Raji (cell line): ENCODE results near the gene MTHFD1.
A peak's percentile ranks its signal among the peaks of the same experiment; 100 is the strongest.

Experiments used
- POLR2A ChIP-seq: IDR thresholded peaks from 2 replicates; pipeline ENCODE4 v1.6.1; 2011; ENCODE audit warnings: low read depth, low read length, control low read depth; ENCODE audit not compliant: insufficient read depth

Gene MTHFD1

DNA sequence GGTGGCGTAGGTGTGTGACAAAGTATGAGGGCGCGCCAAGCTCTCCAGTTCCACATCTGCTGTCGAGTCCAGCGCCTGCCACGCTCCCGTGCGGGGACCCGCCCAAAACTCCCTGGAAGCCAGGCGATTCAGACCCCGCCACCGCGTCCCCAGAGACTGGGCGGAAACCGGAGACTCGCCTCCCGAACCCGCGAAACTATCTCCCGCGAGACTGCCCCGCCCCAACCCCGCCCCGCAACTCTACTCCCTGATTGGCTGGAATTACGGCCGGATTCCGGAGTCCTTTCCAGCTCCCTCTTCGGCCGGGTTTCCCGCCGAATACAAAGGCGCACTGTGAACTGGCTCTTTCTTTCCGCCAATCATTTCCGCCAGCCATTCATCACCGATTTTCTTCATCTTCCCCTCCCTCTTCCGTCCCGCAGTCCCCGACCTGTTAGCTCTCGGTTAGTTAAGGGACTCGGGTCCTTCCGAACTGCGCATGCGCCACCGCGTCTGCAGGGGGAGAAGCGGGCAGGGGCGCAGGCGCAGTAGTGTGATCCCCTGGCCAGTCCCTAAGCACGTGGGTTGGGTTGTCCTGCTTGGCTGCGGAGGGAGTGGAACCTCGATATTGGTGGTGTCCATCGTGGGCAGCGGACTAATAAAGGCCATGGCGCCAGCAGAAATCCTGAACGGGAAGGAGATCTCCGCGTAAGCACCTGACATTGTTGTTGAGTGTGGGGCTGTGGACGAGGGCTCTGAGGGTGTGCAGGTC lies at the start of gene MTHFD1:
Gene MTHFD1 (plus strand): TSS at position 572 of the 751 bp plus-strand sequence. CDS start 75 bp downstream, at position 647.
- TF ChIP-seq POLR2A = peak; percentile 83

DNA sequence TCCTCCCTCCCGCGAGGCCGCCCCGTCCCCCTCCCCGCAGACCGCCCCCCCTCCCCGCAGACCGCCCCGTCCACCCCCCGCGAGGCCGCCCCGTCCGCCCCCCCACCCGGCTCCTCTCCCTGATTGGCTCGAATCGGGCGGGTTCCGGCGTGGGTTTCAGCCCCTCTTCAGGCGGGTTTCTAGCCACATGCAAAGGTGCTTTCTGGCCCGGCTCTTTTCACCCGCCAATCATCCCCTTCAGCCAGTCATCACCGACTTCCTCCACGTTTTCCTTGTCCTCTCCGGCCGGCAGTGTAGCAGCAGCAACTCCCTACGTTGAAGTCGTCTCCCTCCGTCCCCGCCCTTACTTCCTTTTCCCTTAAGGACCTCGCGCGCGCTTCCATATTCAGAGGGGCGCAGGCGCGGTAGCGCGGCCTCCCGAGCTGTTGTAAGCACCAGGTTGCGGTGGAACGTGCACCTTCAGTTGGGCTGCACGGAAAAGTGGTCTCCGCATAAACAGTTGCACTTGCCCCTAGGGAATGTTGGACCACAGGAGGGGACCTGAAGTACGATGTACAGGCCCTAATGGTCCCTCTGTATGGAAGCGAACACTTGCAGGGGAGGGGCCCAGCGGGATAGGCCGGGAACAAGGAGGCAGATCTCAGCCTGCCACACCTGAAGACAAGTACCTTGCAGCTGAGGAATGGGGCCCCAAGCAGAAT lies 49.4 kb upstream of the MTHFD1 start:
- TF ChIP-seq POLR2A = peak; percentile 96

- no peak for TF ChIP-seq POLR2A
Observed at GRCh38 chr14:64340560-64341196, 47.5 kb upstream of the MTHFD1 start.

DNA sequence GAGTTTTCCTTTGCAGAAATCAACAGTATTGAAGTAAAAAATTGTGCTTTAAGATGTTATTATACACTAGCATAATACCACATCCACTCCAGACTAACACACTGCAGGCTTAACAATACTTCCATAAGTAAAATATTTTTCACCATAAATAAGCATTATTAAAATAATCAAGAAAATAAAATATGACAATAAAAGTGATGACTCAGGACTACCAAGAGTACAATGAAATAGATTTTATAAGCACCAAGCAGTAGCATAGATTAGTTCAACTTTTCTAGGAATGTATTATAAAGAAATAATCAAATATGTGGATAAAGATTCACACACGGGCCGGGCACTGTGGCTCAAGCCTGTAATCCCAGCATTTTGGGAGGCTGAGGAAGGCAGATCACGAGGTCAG lies 40.4 kb upstream of the MTHFD1 start:
- no peak for TF ChIP-seq POLR2A

GRCh38 chr14:64349741-64350490 lies 38.2 kb upstream of the MTHFD1 start:
- TF ChIP-seq POLR2A = no peak

GRCh38 chr14:64363265-64363846 lies 24.8 kb upstream of the MTHFD1 start:
- no peak for TF ChIP-seq POLR2A

GRCh38 chr14:64364907-64365306 lies 23.2 kb upstream of the MTHFD1 start:
- TF ChIP-seq POLR2A = no peak

DNA sequence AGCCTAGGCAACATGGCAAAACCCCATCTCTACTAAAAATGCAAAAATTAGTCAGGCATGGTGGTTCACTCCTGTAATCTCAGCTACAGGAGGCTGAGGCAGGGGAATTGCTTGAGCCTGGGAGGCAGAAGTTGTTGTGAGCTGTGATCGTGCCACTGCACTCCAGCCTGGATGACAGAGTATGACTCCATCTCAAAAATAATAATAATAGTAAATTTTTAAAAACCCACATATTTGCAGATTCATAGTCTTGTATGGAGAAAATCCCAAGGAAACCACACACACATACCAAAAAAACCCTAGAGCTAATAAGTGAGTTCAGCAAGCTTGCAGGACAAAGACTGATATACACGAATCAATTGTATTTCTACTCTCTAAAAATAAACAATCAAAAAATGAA lies 19.0 kb upstream of the MTHFD1 start:
- TF ChIP-seq POLR2A = no peak

- no peak for TF ChIP-seq POLR2A
Observed at GRCh38 chr14:64387232-64387781, 846 bp upstream of the MTHFD1 start.

GRCh38 chr14:64388533-64389285 lies 556 bp downstream of the MTHFD1 start:
- no peak for TF ChIP-seq POLR2A

- no peak for TF ChIP-seq POLR2A
Observed at GRCh38 chr14:64391113-64391725, 3.1 kb downstream of the MTHFD1 start.

GRCh38 chr14:64391986-64392385 lies 3.8 kb downstream of the MTHFD1 start:
- TF ChIP-seq POLR2A = no peak

DNA sequence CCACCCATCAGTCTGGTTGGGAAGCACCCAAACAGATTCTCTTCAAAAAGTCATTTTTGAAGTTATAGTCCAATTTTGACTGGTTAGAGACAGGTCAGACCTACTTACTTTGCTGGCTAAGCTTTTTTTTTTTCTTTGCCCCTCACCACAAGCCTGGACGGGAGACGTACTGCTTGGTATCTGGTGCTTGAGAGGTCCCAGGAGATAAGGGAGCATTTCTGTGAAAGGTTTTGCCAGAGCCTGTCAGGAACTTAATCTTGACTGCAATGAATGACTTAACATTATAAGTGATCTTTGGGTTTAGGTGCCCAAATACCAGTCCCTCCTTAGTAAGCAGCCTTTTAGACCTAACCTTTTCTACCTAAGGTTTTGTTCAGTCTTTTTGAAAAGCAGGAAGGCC lies 6.3 kb downstream of the MTHFD1 start:
- no peak for TF ChIP-seq POLR2A
